ENCODE data around the gene PPP1R9B.

The PPP1R9B gene

DNA sequence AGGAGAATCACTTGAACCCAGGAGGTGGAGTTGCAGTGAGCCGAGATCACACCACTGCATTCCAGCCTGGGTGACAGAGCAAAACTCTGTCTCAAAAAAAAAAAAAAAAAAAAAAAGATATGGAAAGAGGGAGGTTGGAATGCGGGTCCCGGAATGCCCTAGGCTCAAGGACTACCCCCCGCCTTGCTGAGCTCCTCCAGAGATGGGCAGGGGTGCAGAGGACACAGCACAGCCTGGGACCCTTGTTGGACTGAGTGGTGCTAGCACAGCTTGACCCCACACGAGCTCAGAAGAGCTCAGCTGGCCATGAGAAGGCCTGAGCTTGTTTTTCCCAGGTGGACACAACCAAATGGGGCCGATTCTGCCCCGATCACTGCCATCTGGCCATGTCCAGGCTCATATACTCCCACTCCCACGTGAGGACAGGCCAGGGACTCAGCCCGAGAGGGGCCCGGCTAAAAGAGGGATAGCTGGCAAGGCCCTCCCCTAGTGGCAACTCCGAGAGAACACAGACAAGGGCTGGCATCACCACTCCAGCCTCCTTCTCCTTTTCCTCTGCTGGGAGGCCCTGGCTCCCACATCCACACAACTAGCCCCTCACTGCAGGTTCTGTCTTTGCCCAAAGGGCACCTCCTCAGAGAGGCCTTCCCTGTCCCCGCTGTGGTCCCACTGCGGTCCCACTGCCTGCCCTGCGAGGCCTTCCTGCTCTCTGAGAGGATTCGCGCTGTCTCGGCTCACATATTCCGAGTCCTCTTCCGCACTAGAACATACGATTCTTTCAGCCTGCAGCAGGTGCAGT is 26.3 kb upstream of the PPP1R9B start:
- Histone ChIP-seq H3K36me3 (ENCODE audit: insufficient read depth, low read length) (no peaks in the 10 kb centered on the region), H3K9me3 (ENCODE audit: low read length) (no peaks in the 10 kb centered on the region), H3K9me2 (ENCODE audit: low read depth, low read length) (no peaks in the 10 kb centered on the region), H2AFZ (ENCODE audit: low read length) (no peak overlapping the region), H3F3A (ENCODE audit: insufficient read depth, low read length) (no peaks in the 10 kb centered on the region), H3K27ac (ENCODE audit: low read depth, low read length, poor library complexity, severe bottlenecking) (no peak overlapping the region), H4K20me1 (ENCODE audit: insufficient read depth, low read length) (no peaks in the 10 kb centered on the region), H3K27me3 (ENCODE audit: insufficient read depth, low read length) (no peaks in the 10 kb centered on the region; the same call in 1 of the 2 replicates), H3K4me3 (ENCODE audit: low read depth, low read length, poor library complexity, severe bottlenecking) (no peak overlapping the region), H3K4me2 (ENCODE audit: low read length) (no peak overlapping the region), H3K4me1 (ENCODE audit: insufficient read depth, low read length, severe bottlenecking) (peaks cover 7% of the 10 kb centered on the region), H3K79me2 (ENCODE audit: insufficient read depth, low read length) (no peaks in the 10 kb centered on the region), H3K9ac (ENCODE audit: low read length) (no peak overlapping the region)
- TF ChIP-seq EZH2 (IDR thresholded peaks at IDR 0.05; ENCODE audit: borderline replicate concordance, low read length) (no peak), CTCF (IDR thresholded peaks at IDR 0.05; ENCODE audit: low read length) (no peak)

DNA sequence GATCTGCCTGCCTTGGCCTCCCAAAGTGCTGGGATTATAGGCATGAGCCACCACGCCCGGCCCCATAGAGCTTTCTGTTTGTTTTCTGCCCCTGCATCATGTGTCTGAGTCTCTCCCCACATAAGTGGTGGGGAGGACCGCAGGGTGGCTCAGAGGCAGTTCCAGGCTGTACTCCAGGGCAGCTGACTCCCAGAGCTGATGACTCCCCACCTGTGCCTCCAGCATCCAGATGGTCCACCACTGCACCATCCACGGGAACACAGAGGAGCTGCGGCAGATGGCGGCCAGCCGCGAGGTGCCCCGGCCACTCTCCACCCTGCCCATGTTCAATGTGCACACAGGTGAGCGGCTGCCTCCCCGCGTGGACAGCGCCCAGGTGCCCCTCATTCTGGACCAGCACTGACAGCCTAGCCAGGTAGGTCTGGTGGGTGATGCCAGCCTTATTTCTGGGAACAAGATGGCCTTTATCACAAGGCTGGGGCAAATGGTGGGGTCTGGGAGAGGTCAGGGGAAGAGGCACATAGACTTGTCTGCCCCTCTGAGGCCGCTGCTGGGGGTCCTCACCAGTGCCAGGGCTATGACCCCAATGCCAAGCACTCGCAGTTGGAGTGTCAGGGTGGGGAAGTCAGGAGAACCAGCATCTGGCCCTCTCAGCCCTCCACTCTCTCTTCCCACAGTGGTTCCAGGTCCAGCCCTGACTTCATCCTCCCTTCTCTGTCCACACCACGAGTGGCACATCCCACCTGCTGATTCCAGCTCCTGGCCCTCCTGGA is 24.7 kb upstream of the PPP1R9B start:
- Histone ChIP-seq H3K4me3 (ENCODE audit: low read depth, low read length, poor library complexity, severe bottlenecking) (no peak overlapping the region), H3K36me3 (ENCODE audit: insufficient read depth, low read length) (no peaks in the 10 kb centered on the region), H3K27me3 (ENCODE audit: insufficient read depth, low read length) (no peaks in the 10 kb centered on the region; the same call in 1 of the 2 replicates), H3K27ac (ENCODE audit: low read depth, low read length, poor library complexity, severe bottlenecking) (no peak overlapping the region), H3K4me2 (ENCODE audit: low read length) (no peak overlapping the region), H3K4me1 (ENCODE audit: insufficient read depth, low read length, severe bottlenecking) (peaks cover 7% of the 10 kb centered on the region), H2AFZ (ENCODE audit: low read length) (no peak overlapping the region), H4K20me1 (ENCODE audit: insufficient read depth, low read length) (no peaks in the 10 kb centered on the region), H3K9ac (ENCODE audit: low read length) (no peak overlapping the region), H3K9me2 (ENCODE audit: low read depth, low read length) (no peaks in the 10 kb centered on the region), H3F3A (ENCODE audit: insufficient read depth, low read length) (no peaks in the 10 kb centered on the region), H3K79me2 (ENCODE audit: insufficient read depth, low read length) (no peaks in the 10 kb centered on the region), H3K9me3 (ENCODE audit: low read length) (no peaks in the 10 kb centered on the region)
- no peak for TF ChIP-seq CTCF (IDR thresholded peaks at IDR 0.05; ENCODE audit: low read length)
- no peak for TF ChIP-seq EZH2 (IDR thresholded peaks at IDR 0.05; ENCODE audit: borderline replicate concordance, low read length)

DNA sequence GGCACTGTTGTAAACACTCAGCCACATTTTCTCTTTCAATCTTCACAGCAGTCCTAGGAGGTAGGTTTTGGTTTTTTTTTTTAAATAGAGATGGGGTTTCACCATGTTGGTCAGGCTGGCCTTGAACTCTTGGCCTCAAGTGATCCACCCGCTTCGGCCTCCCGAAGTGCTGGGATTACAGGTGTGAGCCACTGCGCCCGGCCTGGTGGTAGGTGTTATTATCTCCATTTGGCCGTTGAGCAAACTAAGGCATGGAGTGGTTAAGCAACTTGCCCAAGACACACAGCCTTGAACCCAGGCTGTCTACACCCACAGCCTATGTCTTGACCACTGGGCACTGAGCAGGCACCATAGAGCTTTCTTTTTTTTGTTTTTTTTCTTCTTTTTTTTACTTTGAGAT is 24.0 kb upstream of the PPP1R9B start:
- Histone ChIP-seq H3F3A (ENCODE audit: insufficient read depth, low read length) (no peaks in the 10 kb centered on the region), H3K9ac (ENCODE audit: low read length) (no peak overlapping the region)

More for the DNA sequence above, 24.0 kb upstream of the PPP1R9B start:
- H4K20me1 ChIP-seq (ENCODE audit: insufficient read depth, low read length), result no peaks in the 10 kb centered on the region
- H3K27ac ChIP-seq (ENCODE audit: low read depth, low read length, poor library complexity, severe bottlenecking), result no peak overlapping the region
- no peak overlapping the region for H3K4me2 ChIP-seq (ENCODE audit: low read length)
- TF ChIP-seq EZH2 (IDR thresholded peaks at IDR 0.05; ENCODE audit: borderline replicate concordance, low read length) (no peak), CTCF (IDR thresholded peaks at IDR 0.05; ENCODE audit: low read length) (no peak)
- H3K36me3 ChIP-seq (ENCODE audit: insufficient read depth, low read length), result no peaks in the 10 kb centered on the region
- H3K79me2 ChIP-seq (ENCODE audit: insufficient read depth, low read length), result no peaks in the 10 kb centered on the region
- H3K4me1 ChIP-seq (ENCODE audit: insufficient read depth, low read length, severe bottlenecking), result peaks cover 7% of the 10 kb centered on the region
- no peak overlapping the region for H2AFZ ChIP-seq (ENCODE audit: low read length)
- no peaks in the 10 kb centered on the region for H3K9me2 ChIP-seq (ENCODE audit: low read depth, low read length)
- H3K9me3 ChIP-seq (ENCODE audit: low read length), result no peaks in the 10 kb centered on the region
- no peak overlapping the region for H3K4me3 ChIP-seq (ENCODE audit: low read depth, low read length, poor library complexity, severe bottlenecking)
- H3K27me3 ChIP-seq (ENCODE audit: insufficient read depth, low read length), result no peaks in the 10 kb centered on the region; the same call in 1 of the 2 replicates
